K562 (cell line): ENCODE measurements around the gene CDR2L. TPM values are rescaled to one million over a fixed set of nuclear protein-coding genes. Genes with fewer than 3 reads are reported as not detected.

Experiments
- SAFB ChIP-seq: fragments of 200-400 bp; formaldehyde crosslinking; IDR thresholded peaks from 2 replicates; pipeline ENCODE4 v1.6.1; 2017; ENCODE audit warnings: low read depth, low read length, borderline replicate concordance
- polyA plus RNA-seq, 8 experiments: library from polyadenylated mRNA; depleted of rRNA in 4 of 8; stranded (reverse) in 5 of 8; unstranded in 3 of 8; fragments of >200 nt; fragmentation: Nextera tagmentation in 2 of 8; fragmentation: Illumina TruSeq in 1 of 8; extraction: Ambion mirVana in 2 of 8; extraction: Trizol in 1 of 8; gene quantifications; 2 replicates each; pipeline versions ENCODE4 v1.2.1 to v1.2.3, GENCODE V29; 2011 to 2014; ENCODE audit warnings: inconsistent platforms in 1 of 8, missing spikeins in 1 of 8
- total RNA-seq, 7 experiments: library from RNA; depleted of rRNA in 6 of 7; stranded (reverse); fragments of >200 nt in 6 of 7; fragmentation: Illumina TruSeq in 2 of 7; extraction: Trizol in 2 of 7; gene quantifications; 2 replicates each; pipeline versions ENCODE4 v1.2.1 to v1.2.3, GENCODE V29; 2011 to 2021; ENCODE audit warnings: low replicate concordance in 1 of 7
- TF ChIP-seq, protein P1 (sequence below): fragments of 450-650 bp; IDR thresholded peaks from 2 replicates; pipeline ENCODE4 v1.6.1; 2016; ENCODE audit warnings: mild to moderate bottlenecking, moderate library complexity
- TF ChIP-seq, protein P2 (sequence below): IDR thresholded peaks from 2 replicates; pipeline ENCODE4 v1.6.1; 2012; ENCODE audit warnings: low read depth, low read length, improper control_type of control experiment, borderline replicate concordance
- TF ChIP-seq, protein P3 (sequence below): sonication (generic); formaldehyde crosslinking; IDR thresholded peaks from 2 replicates; pipeline ENCODE4 v1.8.0; 2022; ENCODE audit warnings: mild to moderate bottlenecking, low read depth, missing genetic modification reagents
- TF ChIP-seq, protein P4 (sequence below): fragments of 250-450 bp; sonication (Bioruptor Pico); IDR thresholded peaks from 2 replicates; pipeline ENCODE4 v1.8.0; 2021; ENCODE audit warnings: mild to moderate bottlenecking, moderate library complexity
- TF ChIP-seq, protein P5 (sequence below), 2 experiments: fragments of 450-650 bp; conservative IDR thresholded peaks; 2 replicates each; pipeline ENCODE4 v1.6.1; 2017; ENCODE audit warnings: mild to moderate bottlenecking in 2 of 2, moderate library complexity in 2 of 2

CDR2L gene
- total and polyA plus RNA-seq, 9 of the 15 experiments (the other 6 are each of a cell fraction or from before 2014, with no cell fraction given) = 2.7 to 16.0 (median 7.3) TPM

DNA sequence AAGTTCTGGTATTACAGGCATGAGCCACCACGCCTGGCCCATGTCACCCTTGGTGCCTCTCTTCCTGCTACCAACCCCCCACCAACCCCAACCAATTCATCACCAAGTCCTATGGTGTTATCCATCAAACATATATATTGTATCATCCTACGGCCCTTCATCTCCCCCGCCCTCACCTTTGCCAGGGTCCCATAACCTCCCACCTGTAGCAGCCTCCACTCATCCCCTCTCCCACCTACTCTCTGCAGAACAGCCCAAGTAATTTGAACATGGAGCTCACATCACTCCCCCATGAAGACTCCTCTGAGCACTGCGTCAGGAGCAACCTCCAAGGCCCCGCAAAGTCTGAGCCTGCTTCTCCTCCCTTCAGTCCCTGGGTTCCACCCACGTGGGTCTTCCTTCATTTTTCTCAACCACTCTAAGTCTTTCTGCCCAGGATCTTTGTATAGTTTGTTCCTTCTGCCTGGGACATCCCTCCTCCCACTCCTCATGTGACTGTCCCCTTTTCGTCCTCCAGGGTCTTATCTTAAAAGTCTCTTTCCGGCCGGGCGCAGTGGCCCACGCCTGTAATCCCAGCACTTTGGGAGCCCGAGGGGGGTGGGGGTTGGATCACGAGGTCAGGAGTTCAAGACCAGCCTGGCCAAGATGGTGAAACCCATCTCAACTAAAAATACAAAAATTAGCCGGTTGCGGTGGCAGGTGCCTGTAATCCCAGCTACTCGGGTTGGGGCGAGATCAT is 7.9 kb upstream of the CDR2L start (continued):
- TF ChIP-seq, protein P1, sequence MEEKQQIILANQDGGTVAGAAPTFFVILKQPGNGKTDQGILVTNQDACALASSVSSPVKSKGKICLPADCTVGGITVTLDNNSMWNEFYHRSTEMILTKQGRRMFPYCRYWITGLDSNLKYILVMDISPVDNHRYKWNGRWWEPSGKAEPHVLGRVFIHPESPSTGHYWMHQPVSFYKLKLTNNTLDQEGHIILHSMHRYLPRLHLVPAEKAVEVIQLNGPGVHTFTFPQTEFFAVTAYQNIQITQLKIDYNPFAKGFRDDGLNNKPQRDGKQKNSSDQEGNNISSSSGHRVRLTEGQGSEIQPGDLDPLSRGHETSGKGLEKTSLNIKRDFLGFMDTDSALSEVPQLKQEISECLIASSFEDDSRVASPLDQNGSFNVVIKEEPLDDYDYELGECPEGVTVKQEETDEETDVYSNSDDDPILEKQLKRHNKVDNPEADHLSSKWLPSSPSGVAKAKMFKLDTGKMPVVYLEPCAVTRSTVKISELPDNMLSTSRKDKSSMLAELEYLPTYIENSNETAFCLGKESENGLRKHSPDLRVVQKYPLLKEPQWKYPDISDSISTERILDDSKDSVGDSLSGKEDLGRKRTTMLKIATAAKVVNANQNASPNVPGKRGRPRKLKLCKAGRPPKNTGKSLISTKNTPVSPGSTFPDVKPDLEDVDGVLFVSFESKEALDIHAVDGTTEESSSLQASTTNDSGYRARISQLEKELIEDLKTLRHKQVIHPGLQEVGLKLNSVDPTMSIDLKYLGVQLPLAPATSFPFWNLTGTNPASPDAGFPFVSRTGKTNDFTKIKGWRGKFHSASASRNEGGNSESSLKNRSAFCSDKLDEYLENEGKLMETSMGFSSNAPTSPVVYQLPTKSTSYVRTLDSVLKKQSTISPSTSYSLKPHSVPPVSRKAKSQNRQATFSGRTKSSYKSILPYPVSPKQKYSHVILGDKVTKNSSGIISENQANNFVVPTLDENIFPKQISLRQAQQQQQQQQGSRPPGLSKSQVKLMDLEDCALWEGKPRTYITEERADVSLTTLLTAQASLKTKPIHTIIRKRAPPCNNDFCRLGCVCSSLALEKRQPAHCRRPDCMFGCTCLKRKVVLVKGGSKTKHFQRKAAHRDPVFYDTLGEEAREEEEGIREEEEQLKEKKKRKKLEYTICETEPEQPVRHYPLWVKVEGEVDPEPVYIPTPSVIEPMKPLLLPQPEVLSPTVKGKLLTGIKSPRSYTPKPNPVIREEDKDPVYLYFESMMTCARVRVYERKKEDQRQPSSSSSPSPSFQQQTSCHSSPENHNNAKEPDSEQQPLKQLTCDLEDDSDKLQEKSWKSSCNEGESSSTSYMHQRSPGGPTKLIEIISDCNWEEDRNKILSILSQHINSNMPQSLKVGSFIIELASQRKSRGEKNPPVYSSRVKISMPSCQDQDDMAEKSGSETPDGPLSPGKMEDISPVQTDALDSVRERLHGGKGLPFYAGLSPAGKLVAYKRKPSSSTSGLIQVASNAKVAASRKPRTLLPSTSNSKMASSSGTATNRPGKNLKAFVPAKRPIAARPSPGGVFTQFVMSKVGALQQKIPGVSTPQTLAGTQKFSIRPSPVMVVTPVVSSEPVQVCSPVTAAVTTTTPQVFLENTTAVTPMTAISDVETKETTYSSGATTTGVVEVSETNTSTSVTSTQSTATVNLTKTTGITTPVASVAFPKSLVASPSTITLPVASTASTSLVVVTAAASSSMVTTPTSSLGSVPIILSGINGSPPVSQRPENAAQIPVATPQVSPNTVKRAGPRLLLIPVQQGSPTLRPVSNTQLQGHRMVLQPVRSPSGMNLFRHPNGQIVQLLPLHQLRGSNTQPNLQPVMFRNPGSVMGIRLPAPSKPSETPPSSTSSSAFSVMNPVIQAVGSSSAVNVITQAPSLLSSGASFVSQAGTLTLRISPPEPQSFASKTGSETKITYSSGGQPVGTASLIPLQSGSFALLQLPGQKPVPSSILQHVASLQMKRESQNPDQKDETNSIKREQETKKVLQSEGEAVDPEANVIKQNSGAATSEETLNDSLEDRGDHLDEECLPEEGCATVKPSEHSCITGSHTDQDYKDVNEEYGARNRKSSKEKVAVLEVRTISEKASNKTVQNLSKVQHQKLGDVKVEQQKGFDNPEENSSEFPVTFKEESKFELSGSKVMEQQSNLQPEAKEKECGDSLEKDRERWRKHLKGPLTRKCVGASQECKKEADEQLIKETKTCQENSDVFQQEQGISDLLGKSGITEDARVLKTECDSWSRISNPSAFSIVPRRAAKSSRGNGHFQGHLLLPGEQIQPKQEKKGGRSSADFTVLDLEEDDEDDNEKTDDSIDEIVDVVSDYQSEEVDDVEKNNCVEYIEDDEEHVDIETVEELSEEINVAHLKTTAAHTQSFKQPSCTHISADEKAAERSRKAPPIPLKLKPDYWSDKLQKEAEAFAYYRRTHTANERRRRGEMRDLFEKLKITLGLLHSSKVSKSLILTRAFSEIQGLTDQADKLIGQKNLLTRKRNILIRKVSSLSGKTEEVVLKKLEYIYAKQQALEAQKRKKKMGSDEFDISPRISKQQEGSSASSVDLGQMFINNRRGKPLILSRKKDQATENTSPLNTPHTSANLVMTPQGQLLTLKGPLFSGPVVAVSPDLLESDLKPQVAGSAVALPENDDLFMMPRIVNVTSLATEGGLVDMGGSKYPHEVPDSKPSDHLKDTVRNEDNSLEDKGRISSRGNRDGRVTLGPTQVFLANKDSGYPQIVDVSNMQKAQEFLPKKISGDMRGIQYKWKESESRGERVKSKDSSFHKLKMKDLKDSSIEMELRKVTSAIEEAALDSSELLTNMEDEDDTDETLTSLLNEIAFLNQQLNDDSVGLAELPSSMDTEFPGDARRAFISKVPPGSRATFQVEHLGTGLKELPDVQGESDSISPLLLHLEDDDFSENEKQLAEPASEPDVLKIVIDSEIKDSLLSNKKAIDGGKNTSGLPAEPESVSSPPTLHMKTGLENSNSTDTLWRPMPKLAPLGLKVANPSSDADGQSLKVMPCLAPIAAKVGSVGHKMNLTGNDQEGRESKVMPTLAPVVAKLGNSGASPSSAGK = peak; percentile 23; the same call in 1 of the 2 replicates
- no peak for TF ChIP-seq SAFB
- TF ChIP-seq, protein P2, sequence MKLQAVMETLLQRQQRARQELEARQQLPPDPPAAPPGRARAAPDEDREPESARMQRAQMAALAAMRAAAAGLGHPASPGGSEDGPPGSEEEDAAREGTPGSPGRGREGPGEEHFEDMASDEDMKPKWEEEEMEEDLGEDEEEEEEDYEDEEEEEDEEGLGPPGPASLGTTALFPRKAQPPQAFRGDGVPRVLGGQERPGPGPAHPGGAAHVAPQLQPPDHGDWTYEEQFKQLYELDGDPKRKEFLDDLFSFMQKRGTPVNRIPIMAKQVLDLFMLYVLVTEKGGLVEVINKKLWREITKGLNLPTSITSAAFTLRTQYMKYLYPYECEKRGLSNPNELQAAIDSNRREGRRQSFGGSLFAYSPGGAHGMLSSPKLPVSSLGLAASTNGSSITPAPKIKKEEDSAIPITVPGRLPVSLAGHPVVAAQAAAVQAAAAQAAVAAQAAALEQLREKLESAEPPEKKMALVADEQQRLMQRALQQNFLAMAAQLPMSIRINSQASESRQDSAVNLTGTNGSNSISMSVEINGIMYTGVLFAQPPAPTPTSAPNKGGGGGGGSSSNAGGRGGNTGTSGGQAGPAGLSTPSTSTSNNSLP = no peak
- TF ChIP-seq, protein P3, sequence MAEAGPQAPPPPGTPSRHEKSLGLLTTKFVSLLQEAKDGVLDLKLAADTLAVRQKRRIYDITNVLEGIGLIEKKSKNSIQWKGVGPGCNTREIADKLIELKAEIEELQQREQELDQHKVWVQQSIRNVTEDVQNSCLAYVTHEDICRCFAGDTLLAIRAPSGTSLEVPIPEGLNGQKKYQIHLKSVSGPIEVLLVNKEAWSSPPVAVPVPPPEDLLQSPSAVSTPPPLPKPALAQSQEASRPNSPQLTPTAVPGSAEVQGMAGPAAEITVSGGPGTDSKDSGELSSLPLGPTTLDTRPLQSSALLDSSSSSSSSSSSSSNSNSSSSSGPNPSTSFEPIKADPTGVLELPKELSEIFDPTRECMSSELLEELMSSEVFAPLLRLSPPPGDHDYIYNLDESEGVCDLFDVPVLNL (CRISPR knock-in tag) = no peak
- TF ChIP-seq, protein P4, sequence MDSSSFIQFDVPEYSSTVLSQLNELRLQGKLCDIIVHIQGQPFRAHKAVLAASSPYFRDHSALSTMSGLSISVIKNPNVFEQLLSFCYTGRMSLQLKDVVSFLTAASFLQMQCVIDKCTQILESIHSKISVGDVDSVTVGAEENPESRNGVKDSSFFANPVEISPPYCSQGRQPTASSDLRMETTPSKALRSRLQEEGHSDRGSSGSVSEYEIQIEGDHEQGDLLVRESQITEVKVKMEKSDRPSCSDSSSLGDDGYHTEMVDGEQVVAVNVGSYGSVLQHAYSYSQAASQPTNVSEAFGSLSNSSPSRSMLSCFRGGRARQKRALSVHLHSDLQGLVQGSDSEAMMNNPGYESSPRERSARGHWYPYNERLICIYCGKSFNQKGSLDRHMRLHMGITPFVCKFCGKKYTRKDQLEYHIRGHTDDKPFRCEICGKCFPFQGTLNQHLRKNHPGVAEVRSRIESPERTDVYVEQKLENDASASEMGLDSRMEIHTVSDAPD (CRISPR knock-in tag) = no peak
- TF ChIP-seq, protein P5, sequence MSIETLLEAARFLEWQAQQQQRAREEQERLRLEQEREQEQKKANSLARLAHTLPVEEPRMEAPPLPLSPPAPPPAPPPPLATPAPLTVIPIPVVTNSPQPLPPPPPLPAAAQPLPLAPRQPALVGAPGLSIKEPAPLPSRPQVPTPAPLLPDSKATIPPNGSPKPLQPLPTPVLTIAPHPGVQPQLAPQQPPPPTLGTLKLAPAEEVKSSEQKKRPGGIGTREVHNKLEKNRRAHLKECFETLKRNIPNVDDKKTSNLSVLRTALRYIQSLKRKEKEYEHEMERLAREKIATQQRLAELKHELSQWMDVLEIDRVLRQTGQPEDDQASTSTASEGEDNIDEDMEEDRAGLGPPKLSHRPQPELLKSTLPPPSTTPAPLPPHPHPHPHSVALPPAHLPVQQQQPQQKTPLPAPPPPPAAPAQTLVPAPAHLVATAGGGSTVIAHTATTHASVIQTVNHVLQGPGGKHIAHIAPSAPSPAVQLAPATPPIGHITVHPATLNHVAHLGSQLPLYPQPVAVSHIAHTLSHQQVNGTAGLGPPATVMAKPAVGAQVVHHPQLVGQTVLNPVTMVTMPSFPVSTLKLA (conservative IDR thresholded peaks at IDR 0.05) = peak in 1 of 2 experiments; percentile 51; a peak in 2 of 4 replicates
